Activated B cell treated with CpG ODN at 0.5 μM for 24 hours (primary cell): ENCODE results near the gene SYNJ2. TPM values are rescaled to one million over a fixed set of nuclear protein-coding genes. Genes with fewer than 3 reads are reported as not detected.

Experiments
- ATAC-seq: fragments of 200-7000 bp; cut with Tn5 transposase; one replicate; pipeline ENCODE4 v1.10.0; 2021; ENCODE audit warnings: low read depth, mild to moderate bottlenecking, moderate library complexity
- CTCF ChIA-PET: fragments of 350-600 bp; sonication (Branson Sonifier 250); formaldehyde crosslinking; loops from one replicate; lab custom pipeline; 2021; ENCODE audit warnings: antibody characterized with exemption; lab: Charles Lee
- POLR2A ChIA-PET: fragments of 350-600 bp; sonication (Branson Sonifier 250); formaldehyde crosslinking; loops from one replicate; lab custom pipeline; 2021; ENCODE audit warnings: antibody characterized with exemption; lab: Charles Lee
- DNase-seq: peaks from one replicate; pipeline ENCODE4 v3.0.0; 2022
- H3K27ac Mint-ChIP-seq: one replicate; pipeline ENCODE4 v1.8.0; 2020; ENCODE audit warnings: mixed read lengths
- H3K27me3 Mint-ChIP-seq: one replicate; pipeline ENCODE4 v1.8.0; 2021; ENCODE audit warnings: mixed read lengths
- H3K36me3 Mint-ChIP-seq: one replicate; pipeline ENCODE4 v1.8.0; 2021; ENCODE audit warnings: low read depth, mixed read lengths
- H3K4me1 Mint-ChIP-seq: one replicate; pipeline ENCODE4 v1.8.0; 2021; ENCODE audit warnings: mixed read lengths
- H3K4me3 Mint-ChIP-seq: one replicate; pipeline ENCODE4 v1.8.0; 2020; ENCODE audit warnings: mild to moderate bottlenecking, mixed read lengths
- H3K9me3 Mint-ChIP-seq: one replicate; pipeline ENCODE4 v1.8.0; 2020; ENCODE audit warnings: mixed read lengths
- intact Hi-C: fragments of 100-400 bp; cut with micrococcal nuclease; formaldehyde crosslinking; loops from one replicate; pipeline ENCODE4 v1.15.1; 2024
- total RNA-seq: library from RNA; stranded (reverse); gene quantifications from 2 replicates; pipeline ENCODE4 v1.2.3, GENCODE V29; 2022
- TF ChIP-seq, protein P1 (sequence below): fragments of 200-600 bp; IDR thresholded peaks from one replicate; pipeline ENCODE4 v1.8.0; 2022; ENCODE audit warnings: antibody characterized with exemption, mild to moderate bottlenecking

Gene SYNJ2
- total RNA-seq, 1 donor from 2014 or later: 25.0 TPM

DNA sequence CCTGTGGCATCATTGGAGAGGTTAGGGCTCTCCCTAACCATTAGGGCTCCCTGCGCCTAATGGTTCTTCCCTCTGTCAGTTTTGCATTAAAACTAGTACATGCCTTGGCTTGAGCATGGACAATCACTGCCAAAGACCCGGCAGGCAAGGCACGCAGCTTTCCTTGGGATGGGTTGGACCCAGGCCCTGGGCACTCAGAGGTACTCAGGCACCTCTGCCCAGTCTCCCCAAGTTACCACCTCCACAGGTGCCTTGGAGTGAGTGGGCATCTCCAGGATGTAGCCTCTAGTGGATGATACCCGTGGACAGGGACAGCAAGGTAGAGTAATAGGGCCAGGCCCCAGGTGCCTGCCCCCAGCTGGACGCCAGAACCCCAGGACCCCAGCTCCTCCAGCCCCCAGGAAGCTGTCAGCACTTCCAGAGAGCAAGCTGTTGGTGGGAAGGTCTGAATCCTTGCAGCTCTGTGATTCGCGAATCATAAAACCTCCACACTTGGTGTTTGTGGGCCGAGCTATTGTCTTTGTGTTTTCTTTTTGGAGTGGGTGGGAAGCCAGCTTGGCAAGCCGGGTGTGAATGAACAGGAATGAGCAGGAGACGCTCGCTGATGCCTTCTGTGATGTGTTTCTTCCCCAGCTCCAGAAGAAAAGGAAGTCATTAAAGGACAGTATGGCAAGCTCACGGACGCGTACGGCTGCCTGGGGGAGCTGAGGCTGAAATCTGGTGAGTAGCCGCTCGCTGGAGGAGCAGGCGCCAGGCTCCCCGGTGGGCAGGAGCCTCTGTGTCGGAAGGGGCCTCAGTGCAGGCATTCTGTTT, 35.1 kb downstream of the SYNJ2 start:
- Mint-ChIP-seq H3K27me3 (no peaks in the 10 kb centered on the region), H3K27ac (no peak overlapping the region), H3K36me3 (peaks cover 29% of the 10 kb centered on the region), H3K9me3 (no peaks in the 10 kb centered on the region), H3K4me3 (no peak overlapping the region), H3K4me1 (peaks cover 34% of the 10 kb centered on the region)
- ChIA-PET CTCF (interaction anchor here (1.4 to 2.3 kb wide), 2 partner anchors 9 to 10 kb away, joined by 4 to 9 read pairs; no protein-coding TSS in a partner anchor), POLR2A (interaction anchor here (0.7 to 2.7 kb wide), 2 partner anchors 10 to 963 kb away, joined by 9 to 12 read pairs; no protein-coding TSS in a partner anchor)
- TF ChIP-seq, protein P1, sequence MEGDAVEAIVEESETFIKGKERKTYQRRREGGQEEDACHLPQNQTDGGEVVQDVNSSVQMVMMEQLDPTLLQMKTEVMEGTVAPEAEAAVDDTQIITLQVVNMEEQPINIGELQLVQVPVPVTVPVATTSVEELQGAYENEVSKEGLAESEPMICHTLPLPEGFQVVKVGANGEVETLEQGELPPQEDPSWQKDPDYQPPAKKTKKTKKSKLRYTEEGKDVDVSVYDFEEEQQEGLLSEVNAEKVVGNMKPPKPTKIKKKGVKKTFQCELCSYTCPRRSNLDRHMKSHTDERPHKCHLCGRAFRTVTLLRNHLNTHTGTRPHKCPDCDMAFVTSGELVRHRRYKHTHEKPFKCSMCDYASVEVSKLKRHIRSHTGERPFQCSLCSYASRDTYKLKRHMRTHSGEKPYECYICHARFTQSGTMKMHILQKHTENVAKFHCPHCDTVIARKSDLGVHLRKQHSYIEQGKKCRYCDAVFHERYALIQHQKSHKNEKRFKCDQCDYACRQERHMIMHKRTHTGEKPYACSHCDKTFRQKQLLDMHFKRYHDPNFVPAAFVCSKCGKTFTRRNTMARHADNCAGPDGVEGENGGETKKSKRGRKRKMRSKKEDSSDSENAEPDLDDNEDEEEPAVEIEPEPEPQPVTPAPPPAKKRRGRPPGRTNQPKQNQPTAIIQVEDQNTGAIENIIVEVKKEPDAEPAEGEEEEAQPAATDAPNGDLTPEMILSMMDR: no peak
- intact Hi-C loops: no loop called here
- DNase-seq: no peak
- ATAC-seq: no peak

GRCh38 chr6:158017621-158018040, 36.0 kb downstream of the SYNJ2 start:
- Mint-ChIP-seq H3K4me1 (peaks cover 27% of the 10 kb centered on the region), H3K4me3 (no peak overlapping the region), H3K36me3 (peaks cover 29% of the 10 kb centered on the region), H3K27ac (no peak overlapping the region), H3K9me3 (no peaks in the 10 kb centered on the region), H3K27me3 (no peaks in the 10 kb centered on the region)
- intact Hi-C loops: no loop called here
- CTCF ChIA-PET: no interaction called here
- POLR2A ChIA-PET: interaction anchor here (0.7 kb wide), 2 partner anchors 9 to 199 kb away, joined by 4 to 8 read pairs; no protein-coding TSS in a partner anchor
- TF ChIP-seq, protein P1: no peak
- DNase-seq (no peak), ATAC-seq (no peak)

GRCh38 chr6:158018041-158018771, 36.5 kb downstream of the SYNJ2 start:
- peaks cover 27% of the 10 kb centered on the region for H3K4me1 Mint-ChIP-seq
- POLR2A ChIA-PET: interaction anchor here (0.7 to 1.0 kb wide), 3 partner anchors 8 to 199 kb away, joined by 3 to 8 read pairs (median 4); partner anchors contain the start of gene SYNJ2
- H3K9me3 Mint-ChIP-seq: no peaks in the 10 kb centered on the region
- peaks cover 29% of the 10 kb centered on the region for H3K36me3 Mint-ChIP-seq
- CTCF ChIA-PET: no interaction called here
- TF ChIP-seq, protein P1: no peak
- H3K27me3 Mint-ChIP-seq: no peaks in the 10 kb centered on the region
- intact Hi-C loops: no loop called here
- no peak for ATAC-seq
- no peak for DNase-seq
- H3K27ac Mint-ChIP-seq: no peak overlapping the region
- no peak overlapping the region for H3K4me3 Mint-ChIP-seq

DNA sequence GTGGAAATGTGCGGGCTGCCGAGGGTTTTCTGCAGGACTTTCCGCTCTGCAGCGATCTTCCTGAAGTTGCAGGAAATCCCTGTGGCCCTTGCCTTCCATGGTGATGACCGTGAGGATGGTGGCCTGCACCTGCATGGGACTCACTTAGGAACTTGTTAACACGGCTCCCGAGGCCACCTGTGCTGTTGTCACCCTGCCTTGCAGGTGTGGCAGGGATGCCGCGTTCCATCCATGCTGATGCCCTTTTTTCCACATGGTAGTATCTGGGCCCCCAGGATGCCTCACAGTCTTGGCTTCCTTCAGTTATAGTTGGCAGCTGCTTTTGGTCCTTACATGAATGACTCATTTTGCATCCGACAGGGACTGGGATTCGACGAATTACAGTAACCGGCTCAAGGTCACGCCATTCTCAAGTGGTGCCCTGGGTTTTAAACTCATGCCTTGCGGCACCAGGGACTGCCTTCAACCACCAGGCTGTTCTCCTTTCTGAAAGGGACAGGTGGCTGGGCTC, 37.2 kb downstream of the SYNJ2 start:
- CTCF ChIA-PET: no interaction called here

More for the DNA sequence above, 37.2 kb downstream of the SYNJ2 start:
- H3K9me3 Mint-ChIP-seq: no peaks in the 10 kb centered on the region
- intact Hi-C loops: no loop called here
- ATAC-seq (no peak), DNase-seq (no peak)
- no peak overlapping the region for H3K27ac Mint-ChIP-seq
- peaks cover 21% of the 10 kb centered on the region for H3K4me1 Mint-ChIP-seq
- no peaks in the 10 kb centered on the region for H3K27me3 Mint-ChIP-seq
- TF ChIP-seq, protein P1: no peak
- peaks cover 29% of the 10 kb centered on the region for H3K36me3 Mint-ChIP-seq
- H3K4me3 Mint-ChIP-seq: no peak overlapping the region
- POLR2A ChIA-PET: interaction anchor here (1.0 kb wide), 1 partner anchor 37 kb away, joined by 3 read pairs; the partner anchor contains the start of gene SYNJ2
